Fibroblast of the conjunctiva (primary cell): Measurements from ENCODE around the gene ATOSA.
A peak's percentile ranks its signal among the peaks of the same experiment; 100 is the strongest.

Source experiments
- DNase-seq: peaks from one replicate; pipeline ENCODE4 v3.0.0-alpha.2; 2010; ENCODE audit warnings: low read depth

The ATOSA gene, protein sequence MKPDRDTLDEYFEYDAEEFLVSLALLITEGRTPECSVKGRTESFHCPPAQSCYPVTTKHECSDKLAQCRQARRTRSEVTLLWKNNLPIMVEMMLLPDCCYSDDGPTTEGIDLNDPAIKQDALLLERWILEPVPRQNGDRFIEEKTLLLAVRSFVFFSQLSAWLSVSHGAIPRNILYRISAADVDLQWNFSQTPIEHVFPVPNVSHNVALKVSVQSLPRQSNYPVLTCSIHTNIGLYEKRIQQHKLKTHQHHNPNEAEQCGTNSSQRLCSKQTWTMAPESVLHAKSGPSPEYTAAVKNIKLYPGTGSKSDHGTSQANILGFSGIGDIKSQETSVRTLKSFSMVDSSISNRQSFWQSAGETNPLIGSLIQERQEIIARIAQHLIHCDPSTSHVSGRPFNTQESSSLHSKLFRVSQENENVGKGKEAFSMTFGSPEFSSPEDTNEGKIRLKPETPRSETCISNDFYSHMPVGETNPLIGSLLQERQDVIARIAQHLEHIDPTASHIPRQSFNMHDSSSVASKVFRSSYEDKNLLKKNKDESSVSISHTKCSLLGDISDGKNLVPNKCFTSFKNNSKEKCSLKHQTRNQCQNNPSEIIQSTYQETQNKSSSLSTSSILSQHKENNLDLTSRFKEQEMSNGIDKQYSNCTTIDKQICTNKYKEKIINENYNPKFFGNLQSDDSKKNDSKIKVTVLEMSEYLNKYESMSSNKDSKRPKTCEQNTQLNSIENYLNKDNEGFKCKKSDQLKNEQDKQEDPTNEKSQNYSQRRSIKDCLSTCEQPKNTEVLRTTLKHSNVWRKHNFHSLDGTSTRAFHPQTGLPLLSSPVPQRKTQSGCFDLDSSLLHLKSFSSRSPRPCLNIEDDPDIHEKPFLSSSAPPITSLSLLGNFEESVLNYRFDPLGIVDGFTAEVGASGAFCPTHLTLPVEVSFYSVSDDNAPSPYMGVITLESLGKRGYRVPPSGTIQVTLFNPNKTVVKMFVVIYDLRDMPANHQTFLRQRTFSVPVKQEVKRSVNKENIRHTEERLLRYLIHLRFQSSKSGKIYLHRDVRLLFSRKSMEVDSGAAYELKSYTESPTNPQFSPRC

DNA sequence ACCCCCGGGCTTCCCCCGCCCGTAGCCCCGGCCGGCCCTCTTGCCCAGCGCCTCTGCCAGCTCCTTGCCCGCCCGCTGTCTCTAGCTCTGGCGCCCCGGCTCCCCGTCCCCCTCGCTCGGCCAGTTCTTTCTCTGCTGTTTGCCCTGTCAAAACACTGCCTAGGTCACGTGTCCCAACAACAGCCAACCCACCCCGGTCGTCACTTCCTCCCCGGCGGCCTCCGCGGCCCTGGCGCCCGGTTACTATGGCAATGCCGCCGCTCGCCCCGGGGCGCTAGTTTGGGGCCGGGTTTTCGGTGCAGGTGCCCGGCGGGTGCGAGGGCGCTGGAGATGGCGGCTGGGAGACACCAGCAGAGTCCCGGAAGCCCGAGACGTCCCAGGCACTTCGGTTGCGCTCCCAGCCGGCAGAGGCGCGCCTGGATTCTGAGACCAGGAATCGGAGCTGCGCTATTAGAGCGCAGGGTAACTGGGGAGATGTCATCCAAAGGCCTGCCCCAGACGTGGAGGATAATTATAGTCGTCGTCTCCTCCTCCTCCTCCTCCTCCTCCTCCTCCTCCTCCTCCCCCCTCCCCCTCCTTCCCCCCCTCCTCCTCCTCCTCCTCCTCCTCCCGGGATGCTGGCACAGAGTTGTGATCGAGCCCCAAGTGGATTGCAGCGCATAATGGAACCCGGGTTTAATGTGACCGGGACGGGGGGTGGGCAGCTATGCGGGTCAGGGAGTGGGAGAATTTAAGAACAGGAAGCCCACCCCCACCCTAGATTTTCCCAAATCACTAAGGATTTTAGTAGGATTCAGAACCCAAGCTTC is at the start of gene ATOSA:
Gene ATOSA, minus strand, starts transcription at position 157 of the 809 bp plus-strand sequence. CDS start 1,367 bp downstream, outside the sequence.
- peak; percentile 70 for DNase-seq

DNA sequence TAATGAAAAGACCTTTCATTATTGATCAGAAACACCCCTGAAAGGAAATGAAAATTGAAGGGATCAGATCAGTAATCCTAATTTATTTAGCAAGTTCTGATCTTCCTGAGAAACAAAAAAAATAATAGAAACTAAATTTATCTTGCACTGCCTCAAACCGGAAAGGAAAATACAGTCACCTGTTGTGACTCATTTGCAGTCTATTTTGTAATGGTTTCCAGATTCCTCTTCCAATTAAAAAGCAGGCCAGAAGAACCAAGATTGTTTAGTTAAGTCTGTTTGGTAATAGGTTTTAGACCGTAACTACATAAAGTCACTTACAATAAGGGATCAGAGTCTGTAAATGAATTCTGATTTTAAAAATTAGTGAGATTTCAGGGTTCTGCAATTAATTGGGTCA is 49.7 kb upstream of the ATOSA start:
- no peak for DNase-seq

DNA sequence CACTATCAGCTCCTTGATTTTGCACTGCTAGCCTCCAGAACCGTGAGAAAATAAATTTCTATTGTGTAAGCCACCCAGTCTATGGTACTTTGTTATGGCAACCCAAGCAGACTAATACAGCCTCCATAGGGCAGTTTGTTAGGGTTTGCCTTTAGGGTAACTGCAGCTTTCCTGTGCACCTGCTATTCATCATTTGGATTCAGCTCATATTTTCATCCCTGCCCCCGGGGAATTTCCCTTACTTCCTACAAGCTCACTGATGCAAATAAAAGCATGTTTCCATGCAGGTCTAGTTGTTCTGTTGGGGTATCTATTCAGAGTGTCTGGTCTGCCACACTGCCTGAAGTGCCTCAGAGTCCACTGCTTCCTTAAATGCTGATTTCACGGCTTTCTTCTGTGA is 48.6 kb upstream of the ATOSA start:
- DNase-seq: no peak

DNA sequence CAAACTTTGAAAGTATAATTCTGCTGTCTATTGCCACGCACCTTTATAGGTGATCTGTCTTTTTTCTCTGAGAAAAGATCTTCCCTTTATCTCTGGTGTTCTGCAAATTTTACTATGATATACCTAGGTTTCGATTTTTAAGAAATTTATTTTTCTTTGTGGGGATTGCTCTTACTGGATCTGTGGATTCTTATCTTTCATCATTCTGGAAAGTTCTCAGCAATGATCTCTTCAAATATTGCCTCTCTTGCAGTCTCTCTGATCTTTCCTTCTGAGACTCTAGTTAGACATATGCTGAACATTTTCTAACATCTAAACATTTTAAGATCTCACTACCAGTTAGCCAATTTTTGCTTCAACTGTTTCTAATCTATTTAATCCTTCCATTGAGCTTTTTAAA is 47.0 kb upstream of the ATOSA start:
- no peak for DNase-seq

DNA sequence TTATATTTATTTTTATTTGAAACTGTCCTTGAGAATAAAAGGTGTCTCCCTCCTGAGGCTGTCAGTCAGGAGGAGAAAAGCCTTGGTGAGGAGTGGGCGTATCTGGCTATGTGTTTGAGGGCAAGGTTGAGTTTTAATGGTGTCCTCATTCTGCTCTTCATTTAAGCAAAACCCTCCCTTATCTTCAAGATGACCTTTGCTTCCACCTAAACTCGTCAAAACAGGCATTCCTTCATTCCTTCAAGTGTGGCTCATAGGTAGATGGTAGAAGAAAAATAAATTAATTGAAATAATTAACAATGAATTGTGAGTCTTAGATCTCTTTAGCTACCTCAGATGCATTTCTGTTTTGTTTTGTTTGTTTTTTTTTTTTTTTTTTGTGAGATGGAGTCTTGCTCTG is 39.4 kb upstream of the ATOSA start:
- DNase-seq: no peak

DNA sequence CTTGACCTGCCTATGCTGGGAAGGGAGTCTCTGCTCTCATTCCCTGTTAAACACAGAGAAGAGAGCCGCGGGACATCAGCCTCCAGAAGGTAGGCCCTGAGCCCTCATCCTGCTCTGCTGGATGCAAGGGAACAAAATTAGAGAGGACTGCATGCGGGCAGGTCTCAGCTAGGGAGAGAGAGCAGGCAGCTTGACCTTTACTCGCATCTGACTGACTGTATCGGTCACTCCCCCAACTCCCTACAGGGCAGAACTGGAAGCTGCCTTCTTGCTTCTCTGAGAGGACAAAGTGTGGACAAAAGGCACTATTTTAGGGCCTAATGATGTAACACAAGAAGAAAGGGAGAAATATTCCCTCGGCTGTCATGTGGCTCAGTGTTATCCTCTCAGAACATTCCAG is 38.7 kb upstream of the ATOSA start:
- no peak for DNase-seq

DNA sequence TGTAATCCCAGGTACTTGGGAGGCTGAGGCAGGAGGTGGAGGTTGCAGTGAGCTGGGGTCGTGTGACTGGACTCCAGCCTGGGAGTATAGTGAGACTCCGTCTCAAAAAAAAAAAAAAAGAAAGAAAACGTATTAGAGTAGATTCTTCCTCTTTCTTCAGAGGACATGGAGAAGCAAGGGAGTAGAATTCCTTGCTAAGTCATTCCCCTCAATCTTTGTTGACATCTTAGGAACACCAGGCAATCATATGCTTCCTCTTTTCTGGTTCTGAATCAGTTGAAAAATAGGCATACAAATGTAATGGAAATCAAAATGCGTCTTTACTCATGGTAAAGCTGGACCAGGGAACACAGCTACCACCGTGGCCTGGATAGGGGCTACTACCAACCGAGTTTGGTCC is 38.3 kb upstream of the ATOSA start:
- no peak for DNase-seq

DNA sequence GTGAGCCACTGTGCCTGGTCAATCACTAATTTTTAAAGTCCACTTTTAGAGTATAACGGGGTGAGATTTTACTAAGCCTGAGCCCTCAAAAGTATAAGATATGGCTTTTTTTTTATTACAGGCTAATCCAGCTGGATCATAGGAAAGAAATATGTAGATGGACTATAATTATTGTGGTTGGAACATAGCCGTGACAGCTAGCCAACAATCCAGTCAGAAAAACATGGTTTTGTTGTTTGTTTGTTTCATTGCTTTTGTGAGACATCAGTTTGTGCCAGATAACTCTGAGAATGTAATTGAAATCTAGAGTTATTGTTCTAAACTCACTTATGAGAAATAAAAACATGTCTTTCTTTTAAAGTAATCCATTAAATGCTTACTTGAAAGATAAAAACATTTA is 37.3 kb upstream of the ATOSA start:
- no peak for DNase-seq

DNA sequence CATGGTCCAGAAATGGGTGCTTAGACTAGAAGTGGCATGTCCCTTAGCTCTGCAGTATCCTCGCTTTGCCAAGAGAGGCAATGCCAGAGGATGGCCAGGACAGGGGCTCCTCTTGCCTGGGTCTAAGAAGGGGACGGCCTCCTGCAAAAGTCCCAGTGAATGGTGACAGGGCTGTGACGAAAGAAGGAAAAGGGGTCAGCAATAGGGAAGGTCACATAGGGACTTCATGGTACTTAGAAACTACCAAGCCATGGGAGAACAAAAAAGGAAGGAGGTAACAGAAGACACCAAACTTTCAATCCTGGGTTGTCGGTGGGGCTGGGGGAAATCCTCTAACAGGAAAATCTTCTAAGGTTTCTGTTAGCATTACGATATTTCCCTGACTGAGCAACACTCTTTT is 36.2 kb upstream of the ATOSA start:
- DNase-seq: no peak

DNA sequence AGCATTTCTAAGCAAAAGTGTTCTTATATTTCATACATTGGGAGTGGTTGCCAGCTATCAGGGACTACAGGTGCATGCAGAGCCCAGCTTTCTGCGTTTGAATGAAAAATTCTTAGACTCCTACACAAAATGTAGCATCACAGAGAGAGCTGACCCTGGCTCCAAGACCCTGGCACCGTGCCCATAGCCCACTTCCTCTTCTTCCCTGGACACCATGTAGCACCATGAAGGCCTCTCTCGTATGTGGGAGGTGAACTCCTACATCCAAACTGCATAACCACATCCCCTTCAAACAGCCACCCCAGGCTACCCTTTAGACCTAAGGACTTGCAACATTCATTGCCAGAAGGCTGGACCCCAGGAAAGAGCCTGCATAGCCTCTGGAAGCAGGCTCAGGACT is 35.8 kb upstream of the ATOSA start:
- DNase-seq: no peak

DNA sequence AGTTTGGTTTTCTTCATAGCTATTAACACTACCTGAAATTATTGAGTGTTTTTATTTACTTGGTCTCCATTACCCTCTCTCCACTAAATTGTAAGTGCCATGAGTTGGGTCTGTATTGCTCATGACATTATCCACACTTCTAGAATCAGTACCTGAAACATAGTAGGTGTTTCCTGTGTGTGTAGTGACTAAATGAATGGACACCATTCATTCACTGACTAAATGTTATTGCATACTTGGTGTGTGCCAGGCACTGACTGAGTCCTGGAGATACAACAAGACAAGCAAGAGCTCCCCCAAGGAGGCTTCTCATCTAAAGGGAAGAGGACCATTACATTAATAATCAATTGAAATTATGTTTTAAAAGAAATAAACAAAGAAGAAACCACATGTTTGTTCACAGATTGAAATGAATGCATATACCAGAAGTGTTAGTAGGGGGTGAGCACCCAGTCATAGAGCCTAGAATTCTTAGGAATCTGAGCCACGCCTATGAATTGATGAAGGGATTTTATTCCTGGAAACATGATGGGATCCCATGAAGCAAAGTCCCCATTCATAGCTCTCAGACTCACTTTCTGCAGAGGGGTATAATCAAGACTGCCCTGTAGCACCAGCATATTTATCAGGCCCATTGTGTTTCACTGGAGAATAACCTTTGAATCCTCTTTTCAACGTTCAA is 31.7 kb upstream of the ATOSA start:
- no peak for DNase-seq

DNA sequence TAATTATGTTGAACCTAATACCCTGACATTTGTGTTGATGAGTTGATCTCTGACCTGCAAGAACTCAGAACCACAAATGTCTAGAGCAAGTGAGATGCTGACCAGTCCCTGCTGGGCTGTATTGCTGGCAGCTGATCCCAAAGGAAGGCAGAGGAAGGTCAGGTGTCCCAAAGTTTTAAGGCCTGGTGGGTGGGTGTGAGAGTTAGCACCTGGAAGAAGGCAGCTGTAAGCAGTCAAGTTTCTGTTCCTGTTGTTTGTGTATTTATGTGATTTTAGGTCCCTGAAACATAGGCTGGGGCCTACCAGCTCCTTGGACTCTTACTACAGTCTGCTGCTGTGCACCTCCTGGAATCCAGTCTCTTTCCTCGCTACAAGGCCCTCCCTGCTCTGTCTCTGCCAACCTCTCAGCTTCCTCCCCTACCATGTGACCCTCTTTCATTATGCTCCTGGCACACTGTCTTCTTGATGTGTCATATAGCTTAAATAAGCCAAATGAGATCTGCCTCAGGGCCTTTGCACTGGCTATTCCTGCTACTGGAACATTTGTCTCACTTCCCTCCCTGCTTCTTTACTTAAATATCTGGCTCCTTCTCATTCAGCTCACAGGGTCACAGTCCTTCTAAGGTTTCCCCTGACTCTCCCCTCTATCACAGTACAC is 31.0 kb upstream of the ATOSA start:
- DNase-seq: no peak

DNA sequence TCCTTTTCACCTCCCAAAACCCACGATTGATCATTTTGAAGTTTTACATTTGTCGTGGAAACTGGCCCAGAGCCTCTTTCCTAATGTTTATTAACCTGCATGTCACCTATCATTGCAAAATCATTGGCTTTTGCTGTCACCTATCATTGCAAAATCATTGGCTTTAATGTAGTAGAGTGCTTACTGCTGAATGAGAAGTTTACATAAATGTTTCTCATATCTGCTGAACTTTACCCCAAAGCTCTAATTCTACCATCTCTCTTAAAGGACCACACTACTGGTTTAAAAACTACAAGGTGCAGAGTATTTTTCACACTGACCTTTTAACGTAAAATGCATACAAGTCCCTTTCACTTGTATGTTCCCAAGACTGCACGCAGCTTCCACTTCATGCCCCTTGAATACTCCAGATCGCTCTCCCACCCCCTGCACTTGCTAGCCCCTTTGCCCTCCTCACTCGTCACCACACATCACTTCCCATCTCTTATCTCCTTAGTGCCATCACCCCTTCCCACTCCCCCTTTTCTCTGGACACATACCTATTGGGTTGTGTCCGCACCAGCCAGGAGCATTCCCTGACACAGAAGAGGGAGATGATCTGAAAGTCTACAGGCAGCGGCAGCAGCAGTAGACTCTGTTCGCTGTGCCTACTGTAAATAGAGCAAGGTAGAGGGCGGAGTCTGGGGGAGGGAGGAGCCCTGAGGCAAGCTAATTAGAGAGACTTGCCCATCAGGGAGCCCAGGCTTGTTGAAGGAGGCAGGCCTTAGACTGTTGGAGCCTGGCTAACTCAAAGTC is 30.2 kb upstream of the ATOSA start:
- no peak for DNase-seq

DNA sequence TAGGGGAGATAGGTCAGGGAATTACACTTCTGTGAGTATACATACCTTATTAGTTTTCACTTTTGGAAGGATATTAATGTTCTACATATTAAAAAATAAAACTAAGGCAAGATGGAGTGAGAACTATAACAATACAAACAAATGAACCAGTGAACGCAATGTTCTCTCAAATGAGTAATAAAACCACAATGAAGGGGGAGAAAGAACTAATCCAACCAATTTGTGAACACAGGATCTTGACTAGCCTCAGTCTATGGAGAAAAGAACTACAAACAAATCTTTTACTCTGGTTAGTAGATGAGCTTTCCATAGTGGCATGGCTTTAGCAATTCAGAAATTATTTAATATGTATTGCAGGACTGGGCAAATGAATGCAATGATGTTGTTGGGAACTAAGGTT is 26.9 kb upstream of the ATOSA start:
- no peak for DNase-seq

DNA sequence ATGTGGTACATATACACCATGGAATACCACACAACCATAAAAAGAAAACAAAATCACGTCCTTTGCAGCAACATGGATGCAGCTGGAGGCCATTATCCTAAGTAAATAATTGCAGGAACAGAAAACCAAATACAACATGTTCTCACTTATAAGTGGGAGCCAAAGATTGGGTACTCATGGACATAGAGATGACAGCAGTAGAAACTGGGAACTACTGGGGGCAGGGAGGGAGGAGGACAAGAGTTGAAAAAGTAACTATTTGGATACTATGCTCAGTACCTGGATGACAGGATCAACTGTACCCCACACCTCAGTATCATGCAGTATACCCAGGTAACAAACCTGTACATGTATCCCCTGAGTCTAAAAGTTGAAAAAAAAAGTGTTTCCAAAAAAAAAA is 23.2 kb upstream of the ATOSA start:
- no peak for DNase-seq

DNA sequence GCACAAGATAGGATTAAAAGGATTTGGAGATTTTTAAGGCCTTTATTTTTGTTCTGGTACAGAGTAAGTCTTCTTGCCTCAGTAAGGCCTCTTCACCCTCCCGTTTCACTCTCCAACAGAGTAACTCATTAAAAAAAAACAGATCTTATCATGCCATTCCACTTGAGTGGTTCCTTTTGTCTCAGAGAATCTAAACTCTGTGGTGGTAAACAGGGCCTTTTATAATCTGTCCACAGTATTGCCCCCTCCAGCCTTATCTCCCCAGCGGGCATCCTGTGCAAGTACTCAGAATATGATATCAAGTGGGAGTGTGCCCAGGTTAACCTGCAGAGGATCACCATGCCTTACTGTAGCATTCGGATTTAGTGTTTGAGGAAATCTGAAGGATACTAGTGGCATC is 20.3 kb upstream of the ATOSA start:
- no peak for DNase-seq

DNA sequence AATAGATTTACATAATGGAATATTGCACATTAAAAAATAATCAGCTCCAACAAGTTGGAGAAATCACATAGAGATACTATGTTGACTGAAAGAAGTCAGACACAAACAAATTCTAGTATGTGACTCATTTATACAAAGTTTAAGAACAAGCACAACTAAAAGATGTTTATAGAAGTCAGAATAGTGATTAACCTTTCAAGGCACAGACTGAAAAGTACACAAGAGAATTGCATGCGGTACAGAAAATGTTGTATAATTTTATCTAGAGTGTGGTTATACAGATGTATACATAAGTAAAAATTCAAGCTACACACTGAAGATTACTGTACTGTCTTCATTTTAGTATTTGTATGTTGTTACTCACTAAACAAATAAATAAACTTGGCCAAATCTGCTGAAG is 19.3 kb upstream of the ATOSA start:
- no peak for DNase-seq

DNA sequence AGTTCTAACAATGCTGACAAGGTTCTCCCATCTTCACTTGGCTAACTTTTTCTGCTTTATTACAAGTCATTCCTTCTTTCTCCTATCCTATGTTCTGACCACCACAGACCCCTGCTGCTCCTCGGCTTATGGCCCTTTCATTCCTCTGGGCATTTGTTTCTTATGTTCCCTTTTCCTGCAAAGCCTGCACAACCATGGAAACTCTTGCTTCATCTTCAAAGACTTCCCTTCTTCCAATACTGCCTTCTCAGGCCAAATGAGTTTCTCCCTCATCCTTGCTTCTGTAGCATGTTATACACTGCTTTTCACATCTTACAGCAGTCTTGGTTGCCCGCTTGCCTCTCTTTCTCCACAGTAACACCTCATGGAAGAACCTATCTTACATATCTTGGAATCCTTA is 17.9 kb upstream of the ATOSA start:
- no peak for DNase-seq

DNA sequence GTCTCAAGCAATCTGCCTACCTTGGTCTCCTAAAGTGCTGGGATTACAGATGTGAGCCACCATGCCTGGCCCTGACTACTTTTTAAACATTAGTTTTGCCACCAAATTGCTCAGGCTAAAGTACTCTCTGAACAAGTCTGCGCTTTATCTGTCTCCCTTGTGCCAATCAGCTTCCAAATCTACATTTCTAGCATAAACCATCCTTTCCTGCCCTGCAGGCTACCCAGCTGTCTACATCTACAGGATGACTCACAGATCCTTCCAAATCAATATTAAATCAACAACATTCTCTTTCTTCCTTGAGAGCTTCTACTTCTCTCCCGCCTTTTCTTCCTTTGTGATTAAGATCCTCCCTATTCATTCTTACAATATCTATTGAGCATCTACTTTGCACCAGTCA is 16.0 kb upstream of the ATOSA start:
- no peak for DNase-seq

DNA sequence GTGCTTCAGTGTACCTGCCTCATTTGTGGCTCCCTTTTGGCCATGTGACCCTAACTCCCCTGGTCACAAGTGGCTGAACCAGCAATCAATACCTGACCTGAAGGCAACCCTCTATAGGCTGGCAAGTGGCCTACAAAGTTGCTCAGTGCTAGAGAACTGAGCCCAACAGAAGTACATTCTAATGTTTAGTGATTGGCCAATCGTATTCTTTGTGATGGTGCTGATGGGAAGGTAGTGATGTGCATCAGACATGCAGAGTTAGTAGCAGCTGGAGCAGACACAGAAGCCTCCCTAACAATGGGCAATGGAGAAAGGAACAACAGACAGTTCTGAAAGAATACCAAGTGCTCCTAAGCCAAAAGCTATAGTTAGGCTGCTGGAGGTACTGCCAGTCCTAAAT is 10.4 kb upstream of the ATOSA start:
- no peak for DNase-seq
